Body of pancreas (tissue), 4 donors: ENCODE results near the gene SELENOS.

Experiments used
- POLR2A ChIP-seq, 3 donors: fragments of 450-650 bp; IDR thresholded peaks; one replicate each; pipeline ENCODE4 v1.6.1; 2016; ENCODE audit warnings: antibody characterized with exemption in 3 of 3, mild to moderate bottlenecking in 2 of 3
- TF ChIP-seq, protein P1 (sequence below), 7 experiments: fragments of 450-650 bp in 4 of 7; fragments of 200-600 bp in 3 of 7; sonication (generic) in 3 of 7; IDR thresholded peaks; one replicate each; pipeline ENCODE4 v1.5.1; 2016 to 2019; ENCODE audit warnings: antibody characterized with exemption in 7 of 7

DNA sequence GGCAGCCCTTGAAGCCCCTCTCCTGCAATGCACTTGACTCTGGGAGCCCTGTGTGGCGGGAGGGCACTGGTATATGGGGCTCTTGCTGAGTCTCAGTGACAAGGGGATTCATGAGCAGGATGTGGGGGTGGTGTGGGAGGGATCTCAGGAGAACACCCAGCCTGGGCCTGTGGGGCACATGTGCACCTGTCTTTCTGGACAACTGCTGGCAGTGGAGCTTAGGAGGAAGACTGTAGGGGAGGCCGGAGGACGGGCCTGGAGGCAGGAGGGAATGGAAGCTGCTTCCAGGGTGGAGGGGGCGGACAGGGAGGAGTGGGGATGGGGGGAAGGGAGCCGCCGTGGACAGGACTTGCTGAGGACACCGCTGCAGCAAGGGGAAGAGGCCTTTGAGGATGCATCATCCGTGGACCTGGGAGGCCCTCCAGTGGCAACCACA, 28.6 kb upstream of the SELENOS start:
- TF ChIP-seq, protein P1, sequence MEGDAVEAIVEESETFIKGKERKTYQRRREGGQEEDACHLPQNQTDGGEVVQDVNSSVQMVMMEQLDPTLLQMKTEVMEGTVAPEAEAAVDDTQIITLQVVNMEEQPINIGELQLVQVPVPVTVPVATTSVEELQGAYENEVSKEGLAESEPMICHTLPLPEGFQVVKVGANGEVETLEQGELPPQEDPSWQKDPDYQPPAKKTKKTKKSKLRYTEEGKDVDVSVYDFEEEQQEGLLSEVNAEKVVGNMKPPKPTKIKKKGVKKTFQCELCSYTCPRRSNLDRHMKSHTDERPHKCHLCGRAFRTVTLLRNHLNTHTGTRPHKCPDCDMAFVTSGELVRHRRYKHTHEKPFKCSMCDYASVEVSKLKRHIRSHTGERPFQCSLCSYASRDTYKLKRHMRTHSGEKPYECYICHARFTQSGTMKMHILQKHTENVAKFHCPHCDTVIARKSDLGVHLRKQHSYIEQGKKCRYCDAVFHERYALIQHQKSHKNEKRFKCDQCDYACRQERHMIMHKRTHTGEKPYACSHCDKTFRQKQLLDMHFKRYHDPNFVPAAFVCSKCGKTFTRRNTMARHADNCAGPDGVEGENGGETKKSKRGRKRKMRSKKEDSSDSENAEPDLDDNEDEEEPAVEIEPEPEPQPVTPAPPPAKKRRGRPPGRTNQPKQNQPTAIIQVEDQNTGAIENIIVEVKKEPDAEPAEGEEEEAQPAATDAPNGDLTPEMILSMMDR (IDR thresholded peaks at IDR 0.05): no peak
- TF ChIP-seq POLR2A (IDR thresholded peaks at IDR 0.05): no peak
